Measurements from ENCODE around the gene PPWD1. TPM values are rescaled to one million over a fixed set of nuclear protein-coding genes. Genes with fewer than 3 reads are reported as not detected.
A peak's percentile ranks its signal among the peaks of the same experiment; 100 is the strongest.
"Not testable (repeated sequence)": the region's sequence is repeated elsewhere in the genome, so short reads cannot be mapped to it uniquely, and the experiment has no call there.

Gene PPWD1
- total and polyA plus RNA-seq, 2 donors from 2014 or later = 16.5 to 29.7 TPM

GRCh38 chr5:65577141-65577540 lies 14.0 kb downstream of the PPWD1 start:
- TF ChIP-seq CTCF (IDR thresholded peaks at IDR 0.05; ENCODE audit: borderline replicate concordance, extremely low read depth, insufficient read depth) = no peak
- Histone ChIP-seq H3K36me3 (ENCODE audit: control insufficient read depth in 2 of 3, insufficient read depth in 3 of 3, low read length in 3 of 3) (peaks cover 4 to 21% (median 16%) of the 10 kb centered on the region in 3 donors), H3K9me3 (ENCODE audit: control insufficient read depth in 2 of 3, insufficient read depth in 1 of 3, low read length in 3 of 3) (no peaks in the 10 kb centered on the region), H3K27me3 (ENCODE audit: control insufficient read depth, insufficient read depth, low read length) (no peaks in the 10 kb centered on the region), H3K27ac (ENCODE audit: low read depth in 2 of 2, low read length in 2 of 2) (no peak overlapping the region), H3K4me1 (ENCODE audit: control insufficient read depth in 2 of 3, insufficient read depth in 2 of 3, low read depth in 1 of 3, low read length in 3 of 3) (no peaks in the 10 kb centered on the region), H3K9ac (ENCODE audit: low read length in 3 of 3) (no peak overlapping the region), H3K4me3 (ENCODE audit: low read length in 3 of 3) (no peak overlapping the region)
- FAIRE-seq (no peak), DNase-seq (no peak)
- intact Hi-C loops (cut with DNase I) = no loop called here

- intact Hi-C loops (cut with DNase I) = no loop called here
- DNase-seq (no peak), FAIRE-seq (no peak)
- Histone ChIP-seq H3K4me3 (ENCODE audit: low read length in 3 of 3) (no peak overlapping the region), H3K9ac (ENCODE audit: low read length in 3 of 3) (no peak overlapping the region), H3K9me3 (ENCODE audit: control insufficient read depth in 2 of 3, insufficient read depth in 1 of 3, low read length in 3 of 3) (no peaks in the 10 kb centered on the region), H3K4me1 (ENCODE audit: control insufficient read depth in 2 of 3, insufficient read depth in 2 of 3, low read depth in 1 of 3, low read length in 3 of 3) (no peaks in the 10 kb centered on the region), H3K27me3 (ENCODE audit: control insufficient read depth, insufficient read depth, low read length) (no peaks in the 10 kb centered on the region), H3K36me3 (ENCODE audit: control insufficient read depth in 2 of 3, insufficient read depth in 3 of 3, low read length in 3 of 3) (peaks cover 6 to 34% (median 24%) of the 10 kb centered on the region in 3 donors), H3K27ac (ENCODE audit: low read depth in 2 of 2, low read length in 2 of 2) (no peak overlapping the region)
- TF ChIP-seq CTCF (IDR thresholded peaks at IDR 0.05; ENCODE audit: borderline replicate concordance, extremely low read depth, insufficient read depth) = no peak
Measured at GRCh38 chr5:65588694-65589093, 25.6 kb downstream of the PPWD1 start.

- H3K27me3 ChIP-seq (ENCODE audit: control insufficient read depth, insufficient read depth, low read length); DNase-seq; H3K27ac ChIP-seq (ENCODE audit: low read depth in 2 of 2, low read length in 2 of 2); FAIRE-seq; H3K4me3 ChIP-seq (ENCODE audit: low read length in 3 of 3); intact Hi-C loops (cut with DNase I); H3K4me1 ChIP-seq (ENCODE audit: control insufficient read depth in 2 of 3, insufficient read depth in 2 of 3, low read depth in 1 of 3, low read length in 3 of 3); H3K9me3 ChIP-seq (ENCODE audit: control insufficient read depth in 2 of 3, insufficient read depth in 1 of 3, low read length in 3 of 3); H3K9ac ChIP-seq (ENCODE audit: low read length in 3 of 3): not testable (repeated sequence)
- H3K36me3 ChIP-seq (ENCODE audit: control insufficient read depth in 2 of 3, insufficient read depth in 3 of 3, low read length in 3 of 3) = peaks cover 9 to 50% (median 17%) of the 10 kb centered on the region in 3 donors
Measured at GRCh38 chr5:65601761-65602160, 38.7 kb downstream of the PPWD1 start.

GRCh38 chr5:65611524-65611923 lies 48.4 kb downstream of the PPWD1 start:
- Histone ChIP-seq H3K36me3 (ENCODE audit: control insufficient read depth in 2 of 3, insufficient read depth in 3 of 3, low read length in 3 of 3) (peaks cover 8 to 44% (median 27%) of the 10 kb centered on the region in 3 donors), H3K27me3 (ENCODE audit: control insufficient read depth, insufficient read depth, low read length) (no peaks in the 10 kb centered on the region), H3K27ac (ENCODE audit: low read depth in 2 of 2, low read length in 2 of 2) (peak overlapping the region in 1 of 2 donors; percentile 34), H3K4me1 (ENCODE audit: control insufficient read depth in 2 of 3, insufficient read depth in 2 of 3, low read depth in 1 of 3, low read length in 3 of 3) (peaks cover 0 to 14% (median 4%) of the 10 kb centered on the region in 3 donors), H3K4me3 (ENCODE audit: low read length in 3 of 3) (peak overlapping the region in 1 of 3 donors; percentile 12), H3K9ac (ENCODE audit: low read length in 3 of 3) (peak overlapping the region in 1 of 3 donors; percentile 23), H3K9me3 (ENCODE audit: control insufficient read depth in 2 of 3, insufficient read depth in 1 of 3, low read length in 3 of 3) (no peaks in the 10 kb centered on the region)
- DNase-seq = peak in 4 of 5 donors; percentile 41 to 82 (median 54)
- peak; percentile 80 for FAIRE-seq
- intact Hi-C loops (cut with DNase I) = no loop called here
- TF ChIP-seq CTCF (IDR thresholded peaks at IDR 0.05; ENCODE audit: borderline replicate concordance, extremely low read depth, insufficient read depth) = no peak
